Gastroesophageal sphincter (tissue), 3 donors: ENCODE data around the gene ABCC9.

Source experiments
- CTCF ChIP-seq, 4 experiments: fragments of 200-600 bp in 2 of 4; fragments of 450-650 bp in 2 of 4; sonication (generic) in 1 of 4; IDR thresholded peaks; one replicate each; pipeline ENCODE4 v1.5.1; 2017 to 2019; ENCODE audit warnings: antibody characterized with exemption in 4 of 4, mild to moderate bottlenecking in 2 of 4, moderate library complexity in 2 of 4
- POLR2A ChIP-seq, 2 donors: fragments of 450-650 bp; IDR thresholded peaks; one replicate each; pipeline ENCODE4 v1.6.1; 2017; ENCODE audit warnings: antibody characterized with exemption in 2 of 2, mild to moderate bottlenecking in 2 of 2, moderate library complexity in 1 of 2

- no peak for TF ChIP-seq POLR2A (IDR thresholded peaks at IDR 0.05)
- TF ChIP-seq CTCF (IDR thresholded peaks at IDR 0.05): no peak
Observed at GRCh38 chr12:21983095-21983494, 41.9 kb upstream of the ABCC9 start.
